Choroid plexus epithelial cell (primary cell): ENCODE data around the gene LCP2.

Source experiments
- DNase-seq: peaks from one replicate; pipeline ENCODE4 v3.0.0-alpha.2; 2010; ENCODE audit warnings: low read depth
- H3K4me3 ChIP-seq: 2 replicates; pipeline ENCODE4 v1.5.1; 2011; ENCODE audit warnings: low read depth, mild to moderate bottlenecking, control low read depth, low read length, moderate library complexity
- TF ChIP-seq, protein P1 (sequence below): conservative IDR thresholded peaks from 2 replicates; pipeline ENCODE4 v1.5.1; 2011; ENCODE audit warnings: low read depth, mild to moderate bottlenecking, control low read depth, inconsistent platforms, low read length, moderate library complexity

The LCP2 gene

DNA sequence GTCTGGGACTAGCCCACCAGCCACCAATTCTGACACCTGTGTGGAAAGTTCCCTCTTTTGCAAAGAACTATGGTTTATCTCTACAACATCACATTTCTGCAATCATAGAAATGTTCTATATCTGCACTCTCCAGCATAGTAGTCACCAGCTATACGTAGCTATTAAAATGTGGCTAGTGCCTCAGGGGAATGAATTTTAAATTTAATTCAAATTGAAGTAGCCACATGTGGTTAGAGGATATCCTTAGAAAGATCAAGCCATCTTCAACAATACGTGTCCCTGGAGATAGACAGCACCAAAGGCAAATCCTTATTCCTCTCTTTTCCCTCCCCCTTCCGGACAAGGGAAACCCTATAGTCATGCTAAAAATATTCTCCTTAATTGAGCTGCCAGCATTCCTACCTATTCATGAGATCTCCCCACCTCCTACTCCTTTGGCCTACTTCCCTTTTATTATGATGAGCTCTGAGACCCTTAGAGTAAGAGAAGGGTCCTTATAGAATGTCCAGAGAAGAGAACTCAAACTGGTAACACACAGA, 11.1 kb downstream of the LCP2 start:
- no peak for DNase-seq
- no peak overlapping the region for H3K4me3 ChIP-seq
- TF ChIP-seq, protein P1, sequence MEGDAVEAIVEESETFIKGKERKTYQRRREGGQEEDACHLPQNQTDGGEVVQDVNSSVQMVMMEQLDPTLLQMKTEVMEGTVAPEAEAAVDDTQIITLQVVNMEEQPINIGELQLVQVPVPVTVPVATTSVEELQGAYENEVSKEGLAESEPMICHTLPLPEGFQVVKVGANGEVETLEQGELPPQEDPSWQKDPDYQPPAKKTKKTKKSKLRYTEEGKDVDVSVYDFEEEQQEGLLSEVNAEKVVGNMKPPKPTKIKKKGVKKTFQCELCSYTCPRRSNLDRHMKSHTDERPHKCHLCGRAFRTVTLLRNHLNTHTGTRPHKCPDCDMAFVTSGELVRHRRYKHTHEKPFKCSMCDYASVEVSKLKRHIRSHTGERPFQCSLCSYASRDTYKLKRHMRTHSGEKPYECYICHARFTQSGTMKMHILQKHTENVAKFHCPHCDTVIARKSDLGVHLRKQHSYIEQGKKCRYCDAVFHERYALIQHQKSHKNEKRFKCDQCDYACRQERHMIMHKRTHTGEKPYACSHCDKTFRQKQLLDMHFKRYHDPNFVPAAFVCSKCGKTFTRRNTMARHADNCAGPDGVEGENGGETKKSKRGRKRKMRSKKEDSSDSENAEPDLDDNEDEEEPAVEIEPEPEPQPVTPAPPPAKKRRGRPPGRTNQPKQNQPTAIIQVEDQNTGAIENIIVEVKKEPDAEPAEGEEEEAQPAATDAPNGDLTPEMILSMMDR = no peak

DNA sequence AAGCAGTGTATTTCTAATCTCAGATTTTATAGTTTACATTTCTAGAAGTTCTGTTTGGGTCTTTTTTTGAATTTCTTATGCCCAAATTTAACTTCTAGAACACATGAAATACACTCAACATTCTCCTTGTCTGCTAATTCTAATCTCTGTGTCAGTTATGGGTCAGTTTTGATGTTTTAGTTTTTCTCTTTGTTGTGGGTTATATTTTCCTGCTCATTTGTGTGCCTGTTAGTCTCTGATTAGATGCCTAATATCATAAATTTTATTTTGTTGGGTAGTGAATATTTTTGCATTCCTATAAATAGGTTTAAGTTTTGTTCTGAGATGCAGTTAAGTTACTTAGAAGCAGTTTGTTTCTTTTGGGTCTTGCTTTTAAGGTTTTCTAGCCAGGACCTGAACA, 12.4 kb downstream of the LCP2 start:
- TF ChIP-seq, protein P1 = no peak
- no peak for DNase-seq

GRCh38 chr5:170284231-170284630, 13.3 kb downstream of the LCP2 start:
- no peak overlapping the region for H3K4me3 ChIP-seq
- TF ChIP-seq, protein P1 = no peak
- DNase-seq = no peak

More for the DNA sequence above, 12.4 kb downstream of the LCP2 start:
- H3K4me3 ChIP-seq = no peak overlapping the region

DNA sequence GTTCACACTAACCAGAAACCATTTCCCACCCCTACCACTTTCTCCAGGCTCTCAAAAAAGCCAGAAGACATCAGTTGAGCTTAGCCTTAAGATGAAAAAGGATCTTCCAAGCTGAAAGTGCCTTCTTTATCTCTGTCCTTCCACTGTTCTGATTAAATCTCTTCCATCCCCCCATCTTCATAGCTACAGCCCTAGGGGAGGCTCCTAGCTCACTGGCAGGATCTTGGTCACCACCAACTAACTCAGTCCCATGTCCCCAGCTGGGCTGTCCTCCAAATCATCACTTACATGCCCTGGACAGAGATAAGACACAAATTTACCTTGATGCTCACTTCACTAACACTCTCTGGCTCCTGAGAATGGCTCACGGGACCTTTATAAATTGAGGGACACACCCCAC, 14.3 kb downstream of the LCP2 start:
- TF ChIP-seq, protein P1 = no peak
- no peak overlapping the region for H3K4me3 ChIP-seq
- DNase-seq = no peak

DNA sequence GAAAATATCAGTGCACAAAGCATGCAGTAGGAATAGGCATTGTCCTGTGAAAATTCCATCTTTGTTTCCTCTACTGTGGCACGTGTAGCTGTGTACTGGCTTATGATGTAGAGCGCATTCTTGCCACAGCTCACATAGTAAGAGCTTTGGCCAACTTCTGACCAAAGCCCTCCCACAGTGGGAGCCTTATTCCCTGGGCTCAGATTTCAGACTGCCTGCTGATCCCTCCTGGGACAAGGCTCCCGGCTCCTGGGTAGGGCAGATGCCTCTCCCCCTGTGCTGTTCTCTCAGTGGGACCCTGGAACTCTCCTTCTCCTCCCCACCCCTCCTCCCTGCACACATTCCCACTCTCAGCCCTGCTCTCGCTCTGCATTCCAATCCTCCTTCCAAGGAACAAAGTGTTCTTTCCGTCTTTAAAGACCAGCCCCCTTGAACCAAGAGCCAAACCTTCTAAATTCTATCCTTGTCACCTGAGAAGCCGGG, 17.5 kb downstream of the LCP2 start:
- TF ChIP-seq, protein P1 = no peak
- no peak overlapping the region for H3K4me3 ChIP-seq
- DNase-seq = peak; percentile 36

DNA sequence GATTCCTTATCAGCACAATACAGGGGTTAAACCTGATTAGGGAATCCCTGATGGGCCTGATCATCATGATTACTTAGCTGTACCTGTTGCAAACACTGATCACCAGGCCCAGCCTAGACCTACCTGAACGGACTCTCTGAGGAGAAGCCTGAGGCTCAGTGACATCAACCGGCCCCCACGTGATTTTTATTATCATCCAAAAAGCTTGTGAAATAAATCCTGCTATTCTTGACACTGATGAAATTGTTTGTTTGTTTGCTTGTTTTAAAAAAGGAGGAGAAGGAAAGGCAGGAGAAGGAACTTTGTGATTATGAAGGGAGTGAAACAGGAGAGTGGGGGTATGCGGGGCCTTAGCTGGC, 18.1 kb downstream of the LCP2 start:
- DNase-seq = no peak
- H3K4me3 ChIP-seq = no peak overlapping the region
- TF ChIP-seq, protein P1 = no peak
